Measurements from ENCODE around the gene ARID3A.

Gene ARID3A

DNA sequence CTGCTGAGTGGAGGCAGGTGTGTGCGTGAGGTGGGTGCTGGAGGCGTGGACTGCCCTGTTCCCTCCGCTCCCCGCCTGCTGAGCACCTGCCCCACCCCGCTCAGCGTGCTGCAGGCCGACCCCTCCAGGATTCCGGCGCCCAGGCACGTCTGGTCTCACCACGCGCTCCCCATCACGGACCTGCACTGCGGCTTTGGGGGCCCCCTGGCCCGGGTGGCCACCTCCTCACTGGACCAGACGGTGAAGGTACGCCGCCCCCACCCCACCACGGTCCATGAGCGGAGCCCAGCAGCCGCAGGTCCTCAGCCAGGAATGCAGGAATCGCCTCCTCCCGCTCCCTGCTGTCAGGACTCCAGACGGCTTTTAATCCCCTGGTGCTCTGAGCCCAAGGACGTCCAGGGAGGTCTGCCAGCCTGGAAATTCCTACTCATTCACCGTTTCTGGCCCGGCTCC lies 64.3 kb downstream of the ARID3A start:
- TF ChIP-seq POLR2A (IDR thresholded peaks at IDR 0.05; ENCODE audit: low read length) (no peak), GATA1 (IDR thresholded peaks at IDR 0.05; ENCODE audit: low read depth, low read length) (no peak)
- DNase-seq: no peak

DNA sequence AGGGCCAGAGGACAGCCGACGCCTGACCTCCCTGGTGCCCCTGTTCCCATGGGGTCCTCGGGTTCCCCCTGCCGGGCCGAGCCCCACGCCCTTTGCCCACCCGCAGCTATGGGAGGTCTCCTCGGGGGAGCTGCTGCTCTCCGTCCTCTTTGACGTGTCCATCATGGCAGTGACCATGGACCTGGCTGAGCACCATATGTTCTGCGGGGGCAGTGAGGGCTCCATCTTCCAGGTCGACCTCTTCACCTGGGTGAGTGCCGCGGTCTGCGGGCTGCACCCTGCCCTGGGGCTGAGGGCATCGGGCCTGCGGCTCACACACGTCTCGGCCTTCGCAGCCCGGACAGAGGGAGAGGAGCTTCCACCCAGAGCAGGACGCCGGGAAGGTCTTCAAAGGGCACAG lies 64.9 kb downstream of the ARID3A start:
- no peak for TF ChIP-seq GATA1 (IDR thresholded peaks at IDR 0.05; ENCODE audit: low read depth, low read length)
- TF ChIP-seq POLR2A (IDR thresholded peaks at IDR 0.05; ENCODE audit: low read length): no peak

DNA sequence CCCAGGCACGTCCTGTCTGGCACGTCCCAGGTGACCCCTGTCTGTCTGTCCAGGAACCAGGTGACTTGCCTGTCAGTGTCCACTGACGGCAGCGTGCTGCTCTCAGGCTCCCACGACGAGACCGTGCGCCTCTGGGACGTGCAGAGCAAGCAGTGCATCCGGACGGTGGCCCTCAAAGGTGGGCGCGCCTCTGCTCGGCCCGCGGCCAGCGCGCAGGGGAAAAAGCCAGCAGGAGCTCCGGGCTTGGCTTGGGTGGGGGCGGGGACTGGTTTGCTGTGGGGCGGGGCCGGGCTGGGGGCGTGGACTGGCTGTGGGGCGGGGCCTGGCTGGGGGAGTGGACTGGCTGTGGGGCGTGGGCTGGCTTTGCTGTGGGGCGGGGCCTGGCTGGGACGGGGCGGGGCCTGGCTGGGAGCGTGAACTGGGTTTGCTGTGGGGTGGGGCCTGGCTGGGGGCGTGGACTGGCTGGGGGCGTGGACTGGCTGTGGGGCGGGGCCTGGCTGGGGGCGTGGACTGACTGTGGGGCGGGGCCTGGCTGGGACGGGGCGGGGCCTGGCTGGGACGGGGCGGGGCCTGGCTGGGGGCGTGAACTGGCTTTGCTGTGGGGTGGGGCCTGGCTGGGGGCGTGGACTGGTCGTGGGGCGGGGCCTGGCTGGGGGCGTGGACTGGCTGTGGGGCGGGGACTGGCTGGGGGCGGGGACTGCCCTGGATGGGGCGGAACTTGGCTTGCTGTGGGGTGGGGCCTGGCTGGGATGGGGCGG lies 65.5 kb downstream of the ARID3A start:
- TF ChIP-seq POLR2A (IDR thresholded peaks at IDR 0.05; ENCODE audit: low read length) (no peak), GATA1 (IDR thresholded peaks at IDR 0.05; ENCODE audit: low read depth, low read length) (no peak)
- peak; percentile 82 to 83 for DNase-seq

More for the DNA sequence above, 64.9 kb downstream of the ARID3A start:
- no peak for DNase-seq

DNA sequence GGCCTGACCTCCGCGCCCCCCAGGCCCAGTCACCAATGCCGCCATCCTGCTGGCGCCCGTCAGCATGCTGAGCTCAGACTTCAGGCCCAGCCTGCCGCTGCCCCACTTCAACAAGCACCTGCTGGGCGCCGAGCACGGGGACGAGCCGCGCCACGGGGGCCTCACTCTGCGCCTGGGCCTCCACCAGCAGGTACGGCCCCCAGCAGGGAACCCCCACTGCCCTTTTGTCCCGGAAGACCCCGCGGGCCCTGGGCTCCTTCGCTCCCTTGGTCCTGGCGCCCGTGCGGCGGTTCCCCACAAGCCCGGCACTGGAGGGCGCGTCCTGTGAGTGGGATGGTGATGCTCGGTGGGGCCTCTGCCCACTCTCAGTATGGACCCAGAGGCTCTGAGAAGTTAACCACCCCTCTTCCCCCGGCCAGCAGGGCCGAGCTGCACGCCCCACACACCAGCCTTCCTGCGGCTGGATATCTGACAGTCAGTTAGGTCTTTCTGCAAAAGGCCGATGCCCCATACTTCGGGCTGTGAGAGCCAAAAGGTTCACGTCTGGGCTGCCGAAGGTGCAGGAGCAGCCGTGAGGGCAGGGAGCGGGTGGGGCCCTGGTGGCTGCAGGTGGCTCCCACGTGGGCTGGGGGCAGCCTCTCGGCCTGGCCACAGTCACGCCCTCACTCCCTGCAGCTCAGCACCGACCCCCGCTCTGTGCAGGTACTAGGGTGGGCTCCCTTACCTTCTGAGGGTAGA lies 66.3 kb downstream of the ARID3A start:
- DNase-seq: no peak

DNA sequence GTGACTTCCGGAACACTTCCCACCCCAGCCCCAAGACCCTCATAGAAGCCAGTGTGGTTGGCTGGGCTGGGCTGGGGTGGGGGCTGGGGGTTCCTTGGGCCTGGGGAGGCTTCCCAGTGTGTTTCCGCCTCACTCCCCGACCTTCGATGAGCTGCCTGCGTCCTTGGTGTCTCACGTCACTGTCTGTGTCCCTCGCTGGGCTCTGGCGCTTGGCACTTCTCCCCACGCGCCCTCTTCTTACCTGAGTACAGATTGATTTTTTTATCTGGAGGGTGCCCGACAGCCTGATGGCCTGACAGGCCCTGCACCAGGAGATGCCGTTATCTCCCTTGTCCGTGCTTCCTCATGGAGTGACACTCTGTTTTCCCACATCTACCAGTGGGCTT lies 66.8 kb downstream of the ARID3A start:
- no peak for DNase-seq
- TF ChIP-seq POLR2A (IDR thresholded peaks at IDR 0.05; ENCODE audit: low read length) (no peak), GATA1 (IDR thresholded peaks at IDR 0.05; ENCODE audit: low read depth, low read length) (no peak)

More for the DNA sequence above, 66.3 kb downstream of the ARID3A start:
- TF ChIP-seq GATA1 (IDR thresholded peaks at IDR 0.05; ENCODE audit: low read depth, low read length): no peak
- no peak for TF ChIP-seq POLR2A (IDR thresholded peaks at IDR 0.05; ENCODE audit: low read length)

DNA sequence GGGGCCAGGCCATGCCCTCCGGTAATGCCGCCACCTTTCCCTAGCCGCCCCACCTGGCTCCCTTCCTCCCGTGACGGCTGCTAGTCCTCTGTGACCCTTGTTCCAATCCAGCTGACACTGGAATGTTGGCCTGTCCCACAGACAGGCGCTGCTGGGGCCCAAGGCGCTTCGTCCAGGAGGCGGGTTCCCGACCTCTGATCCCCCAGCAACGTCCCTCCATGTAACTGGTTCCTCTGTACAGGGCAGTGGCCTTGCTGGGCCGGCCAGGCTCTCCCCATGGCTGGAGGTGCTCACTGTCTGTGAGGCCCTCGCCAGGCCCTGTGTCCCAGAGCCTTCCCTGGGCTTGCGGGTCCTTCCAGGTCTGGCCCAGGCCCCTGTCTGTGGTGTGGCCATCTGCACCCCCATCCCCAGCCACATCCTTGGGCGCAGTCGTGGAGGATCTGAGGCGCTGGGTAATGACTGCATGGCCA lies 67.6 kb downstream of the ARID3A start:
- no peak for DNase-seq
- TF ChIP-seq POLR2A (IDR thresholded peaks at IDR 0.05; ENCODE audit: low read length): no peak
- no peak for TF ChIP-seq GATA1 (IDR thresholded peaks at IDR 0.05; ENCODE audit: low read depth, low read length)

DNA sequence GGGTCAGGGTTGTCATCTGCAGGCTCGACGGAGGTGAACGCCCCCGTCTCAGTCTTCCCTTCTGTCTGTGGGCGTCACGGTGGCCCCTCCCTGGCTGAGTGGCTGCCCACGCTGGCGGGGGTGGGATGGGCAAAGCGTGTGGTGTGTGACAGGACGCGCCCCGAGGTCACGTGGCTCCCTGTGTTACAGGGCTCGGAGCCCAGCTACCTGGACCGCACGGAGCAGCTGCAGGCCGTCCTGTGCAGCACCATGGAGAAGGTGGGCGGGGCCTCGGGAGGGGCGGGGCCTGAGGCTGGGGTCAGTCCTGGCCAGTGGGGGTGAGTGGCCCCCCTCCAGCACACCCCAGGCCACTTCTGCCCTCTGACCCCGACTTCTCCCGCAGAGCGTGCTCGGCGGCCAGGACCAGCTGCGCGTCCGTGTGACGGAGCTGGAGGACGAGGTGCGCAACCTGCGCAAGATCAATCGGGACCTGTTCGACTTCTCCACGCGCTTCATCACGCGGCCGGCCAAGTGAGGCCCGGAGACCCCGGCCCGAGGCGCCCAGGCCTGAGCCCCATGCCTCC lies 68.1 kb downstream of the ARID3A start:
- TF ChIP-seq POLR2A (IDR thresholded peaks at IDR 0.05; ENCODE audit: low read length): no peak
- no peak for TF ChIP-seq GATA1 (IDR thresholded peaks at IDR 0.05; ENCODE audit: low read depth, low read length)
- DNase-seq: no peak

DNA sequence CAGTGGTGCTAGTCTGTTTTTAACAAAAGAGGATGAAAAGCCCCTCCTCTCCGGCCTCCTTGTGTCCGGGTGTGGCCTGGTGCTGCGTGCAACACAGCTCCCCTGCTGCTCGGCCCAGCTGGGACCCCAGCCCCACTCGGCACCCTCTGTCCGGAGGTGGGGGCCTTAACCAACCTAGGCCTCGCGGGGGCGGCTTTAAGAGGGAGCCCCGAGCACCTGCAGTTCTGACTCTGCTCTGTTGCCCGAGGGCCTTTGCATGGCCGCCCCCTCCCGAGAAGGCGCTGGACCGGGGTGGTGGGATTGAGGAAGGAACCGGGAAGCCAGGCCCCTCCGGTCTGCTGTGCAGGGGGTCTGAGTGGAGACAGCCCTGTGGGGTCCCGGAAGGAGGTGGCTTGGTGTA lies 68.7 kb downstream of the ARID3A start:
- DNase-seq: no peak
- TF ChIP-seq GATA1 (IDR thresholded peaks at IDR 0.05; ENCODE audit: low read depth, low read length) (no peak), POLR2A (IDR thresholded peaks at IDR 0.05; ENCODE audit: low read length) (no peak)

DNA sequence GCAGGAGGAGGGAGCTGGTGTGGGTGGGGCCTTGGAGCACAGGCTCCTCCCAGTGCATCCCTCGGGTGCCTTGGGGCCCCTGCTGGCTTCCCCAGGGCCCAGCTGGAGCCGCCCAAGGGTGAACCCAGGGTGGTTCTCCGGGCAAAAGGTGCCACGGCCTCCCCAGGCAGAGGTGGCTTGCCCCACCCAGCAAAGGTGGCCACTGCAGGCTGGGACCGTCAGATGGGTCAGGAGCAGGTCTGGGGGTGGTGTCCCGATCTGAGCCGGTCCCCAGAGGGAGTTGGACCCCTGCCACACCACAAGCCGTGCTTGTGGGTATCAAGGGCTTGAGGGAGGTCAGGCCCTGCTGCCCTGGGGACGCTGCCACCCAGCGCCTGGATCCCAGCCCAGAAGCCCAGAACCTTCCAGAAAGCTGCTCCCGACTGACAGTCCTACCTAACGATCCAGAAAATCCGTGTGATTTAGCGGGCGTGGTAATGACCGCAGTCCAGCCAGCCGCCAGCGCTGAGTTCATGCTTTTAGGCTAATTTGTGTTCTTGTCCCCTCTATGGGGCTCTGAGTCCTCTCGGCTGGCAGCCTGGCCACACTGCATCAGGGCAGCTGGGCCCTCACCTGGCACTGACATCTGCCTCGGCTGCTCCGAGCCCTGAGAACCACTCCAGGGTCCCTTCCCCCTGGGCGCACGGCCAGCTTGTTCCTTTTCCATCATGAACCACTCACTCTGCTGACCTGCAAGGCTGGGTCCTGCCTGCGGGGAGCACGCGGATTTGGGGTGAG lies 69.4 kb downstream of the ARID3A start:
- no peak for DNase-seq
- TF ChIP-seq GATA1 (IDR thresholded peaks at IDR 0.05; ENCODE audit: low read depth, low read length): no peak
- no peak for TF ChIP-seq POLR2A (IDR thresholded peaks at IDR 0.05; ENCODE audit: low read length)

DNA sequence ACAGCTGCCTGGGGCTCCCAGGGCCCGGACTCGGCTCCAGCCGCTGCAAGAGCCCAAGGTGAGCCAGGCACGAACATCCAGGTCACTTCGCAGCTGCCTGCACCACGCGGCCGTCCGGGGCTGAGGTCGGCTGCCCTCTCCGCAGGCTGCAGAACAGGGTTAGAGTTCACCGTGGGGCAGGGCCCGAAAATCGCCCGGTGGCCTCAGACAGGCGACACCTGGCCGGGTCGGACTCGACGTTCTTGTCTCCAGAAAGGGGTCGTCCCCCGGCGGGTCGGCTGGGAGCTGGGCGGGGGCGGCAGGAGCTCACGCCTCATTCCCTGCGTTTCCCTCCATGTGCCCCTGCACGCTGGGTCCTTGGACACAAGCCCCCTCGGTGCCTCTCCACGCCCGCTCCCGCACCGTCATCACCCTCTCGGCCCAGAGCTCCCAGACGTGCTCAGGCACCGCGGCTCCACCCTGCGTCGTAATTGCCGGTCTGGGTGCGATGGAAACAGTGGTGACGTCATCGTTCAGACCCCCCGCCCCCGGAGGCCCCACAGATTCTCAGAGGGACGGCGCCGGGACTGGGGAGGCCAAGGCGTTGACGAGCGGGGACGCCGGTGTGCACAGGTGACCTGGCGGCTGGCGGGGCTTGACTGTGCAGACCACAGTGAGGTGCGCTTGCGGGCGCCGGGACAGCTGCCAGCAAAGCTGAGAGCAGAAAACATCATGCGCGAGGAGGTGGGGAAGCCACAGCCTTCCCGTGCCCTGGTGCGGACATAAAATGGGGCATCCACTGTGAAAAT lies 70.4 kb downstream of the ARID3A start:
- no peak for TF ChIP-seq GATA1 (IDR thresholded peaks at IDR 0.05; ENCODE audit: low read depth, low read length)
- no peak for TF ChIP-seq POLR2A (IDR thresholded peaks at IDR 0.05; ENCODE audit: low read length)
- DNase-seq: peak; percentile 56 to 72

DNA sequence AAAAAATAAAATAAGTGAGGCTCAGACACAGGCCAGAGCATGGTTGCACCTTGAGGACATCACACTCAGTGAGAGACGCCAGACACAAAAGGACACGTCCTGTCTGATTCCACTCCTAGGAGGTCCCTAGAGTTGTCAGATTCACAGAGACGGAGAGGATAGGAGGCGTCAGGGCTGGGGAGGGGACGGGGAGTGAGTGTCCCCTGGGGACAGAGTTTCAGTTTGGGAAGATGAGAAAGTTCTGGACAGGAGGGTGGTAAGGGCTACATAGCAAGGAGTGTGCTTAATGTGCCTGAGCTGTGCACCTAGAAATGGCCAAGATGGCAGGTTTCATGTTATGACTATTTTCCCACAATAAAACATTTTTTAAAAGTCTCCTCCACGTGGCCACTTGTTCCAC lies 72.2 kb downstream of the ARID3A start:
- no peak for TF ChIP-seq GATA1 (IDR thresholded peaks at IDR 0.05; ENCODE audit: low read depth, low read length)
- no peak for TF ChIP-seq POLR2A (IDR thresholded peaks at IDR 0.05; ENCODE audit: low read length)
- DNase-seq: no peak

DNA sequence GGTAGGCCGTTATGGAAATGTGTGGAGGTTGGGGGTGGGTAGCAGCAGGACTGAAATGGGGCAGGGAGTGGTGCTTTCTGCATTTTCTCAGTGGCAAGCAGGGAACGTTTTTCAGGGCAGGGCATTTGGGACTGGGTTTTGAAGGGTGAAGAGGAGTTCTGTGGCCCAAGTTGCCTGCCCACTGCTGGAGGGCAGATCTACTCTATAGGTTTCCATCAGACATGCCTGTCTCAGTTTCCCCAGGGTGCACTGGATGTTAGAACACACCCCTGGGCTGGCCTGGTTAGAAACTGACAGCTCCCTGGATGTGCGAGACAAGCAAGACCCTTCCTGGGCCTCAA lies 73.5 kb downstream of the ARID3A start:
- no peak for DNase-seq
- TF ChIP-seq POLR2A (IDR thresholded peaks at IDR 0.05; ENCODE audit: low read length): no peak
- TF ChIP-seq GATA1 (IDR thresholded peaks at IDR 0.05; ENCODE audit: low read depth, low read length): no peak

DNA sequence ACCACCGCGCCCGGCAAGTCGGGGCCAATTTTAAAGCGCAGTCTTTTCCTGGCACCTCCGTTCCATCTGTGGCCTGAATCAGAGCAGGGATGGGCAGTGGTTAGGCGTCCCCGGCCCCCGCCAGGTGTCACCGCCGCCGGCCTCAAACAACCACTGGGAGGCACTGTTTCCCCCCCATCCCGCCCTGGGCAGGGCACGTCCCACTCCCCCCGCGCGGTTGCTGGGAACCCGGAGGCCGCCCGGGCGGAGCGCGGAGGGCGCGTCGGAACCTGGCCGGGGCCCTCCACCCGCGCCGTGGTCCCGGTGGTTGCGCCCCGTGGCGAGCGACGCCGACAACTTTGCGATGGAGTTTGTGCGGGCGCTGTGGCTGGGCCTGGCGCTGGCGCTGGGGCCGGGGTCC lies 74.3 kb downstream of the ARID3A start, which contains the start of gene GRIN3B:
TSS of gene GRIN3B (plus strand) at position 325 of the 400 bp plus-strand sequence. CDS start at position 344, 19 bp downstream.
- TF ChIP-seq GATA1 (IDR thresholded peaks at IDR 0.05; ENCODE audit: low read depth, low read length) (no peak), POLR2A (IDR thresholded peaks at IDR 0.05; ENCODE audit: low read length) (no peak)
- peak; percentile 71 to 79 for DNase-seq

Measured in erythroblast (primary cell).